GM12878 (cell line): ENCODE results near the gene AGTR2. TPM values are rescaled to one million over a fixed set of nuclear protein-coding genes. Genes with fewer than 3 reads are reported as not detected.

Experiments
- ATAC-seq: fragments of 200-7000 bp; cut with Tn5 transposase; 3 replicates; pipeline ENCODE4 v1.9.1; 2020; ENCODE audit warnings: mild to moderate bottlenecking, moderate library complexity
- BruUV-seq: library from RNA; stranded (reverse); fragments of 400-500 nt; replicated peaks from 2 replicates; lab custom pipeline; 2021; lab: Mats Ljungman, UMichigan
- CTCF ChIA-PET: fragments of 300-600 bp; sonication (Branson Sonifier 250); formaldehyde crosslinking; extraction: SDS; loops from one replicate; lab custom pipeline; 2021; ENCODE audit warnings: inconsistent platforms; lab: Yijun Ruan, JAX
- POLR2A ChIA-PET: fragments of 350-600 bp; formaldehyde crosslinking; extraction: SDS; loops from one replicate; lab custom pipeline; 2021; ENCODE audit warnings: inconsistent platforms; lab: Charles Lee
- RAD21 ChIA-PET: fragments of 300-600 bp; sonication (Branson Sonifier 250); formaldehyde crosslinking; loops from one replicate; lab custom pipeline; 2023; ENCODE audit warnings: antibody characterized with exemption; ENCODE audit not compliant: unreplicated experiment; lab: Charles Lee
- SMC1A ChIA-PET: fragments of 300-600 bp; sonication (Branson Sonifier 250); formaldehyde crosslinking; loops from one replicate; lab custom pipeline; 2023; ENCODE audit not compliant: unreplicated experiment, uncharacterized antibody; lab: Charles Lee
- DNase-seq: peaks from one replicate; pipeline ENCODE4 v3.0.0-alpha.2; 2011; ENCODE audit warnings: low read depth, low spot score
- FAIRE-seq: peaks from 3 replicates; lab custom pipeline; 2011; peaks lifted over from hg19 to GRCh38; lab: Jason Lieb, UNC
- H2AFZ ChIP-seq: 2 replicates; pipeline ENCODE4 v1.6.0; 2011; ENCODE audit warnings: low read depth, low read length, control low read depth; ENCODE audit not compliant: control insufficient read depth
- H3K27ac ChIP-seq: 2 replicates; pipeline ENCODE4 v1.5.1; 2011; ENCODE audit warnings: control low read depth; ENCODE audit not compliant: control insufficient read depth, insufficient read depth
- H3K27me3 ChIP-seq, 2 experiments: replicated peaks in 1 of 2; 2 replicates each; pipeline versions ENCODE4 v1.6.0 to v1.6.1; 2011; ENCODE audit warnings: low read length in 1 of 2; ENCODE audit not compliant: control insufficient read depth in 2 of 2, insufficient read depth in 2 of 2
- H3K36me3 ChIP-seq, 2 experiments: 2 replicates each; pipeline ENCODE4 v1.5.1; 2011; ENCODE audit warnings: low read length in 1 of 2; ENCODE audit not compliant: control insufficient read depth in 2 of 2, insufficient read depth in 2 of 2
- H3K4me1 ChIP-seq: 2 replicates; pipeline ENCODE4 v1.6.1; 2011; ENCODE audit warnings: mild to moderate bottlenecking, low read length, moderate library complexity, mixed read lengths; ENCODE audit not compliant: control insufficient read depth, insufficient read depth
- H3K4me2 ChIP-seq: 2 replicates; pipeline ENCODE4 v1.6.0; 2011; ENCODE audit warnings: control low read depth; ENCODE audit not compliant: control insufficient read depth, insufficient read depth
- H3K4me3 ChIP-seq: fragments of 200-600 bp; sonication (generic); 2 replicates; pipeline ENCODE4 v1.5.1; 2016
- H3K79me2 ChIP-seq: 2 replicates; pipeline ENCODE4 v1.6.0; 2011; ENCODE audit warnings: low read length; ENCODE audit not compliant: control insufficient read depth, insufficient read depth
- H3K9ac ChIP-seq: 2 replicates; pipeline ENCODE4 v1.8.0; 2011; ENCODE audit warnings: low read length, control low read depth, mixed read lengths; ENCODE audit not compliant: control insufficient read depth, insufficient read depth
- H3K9me3 ChIP-seq: replicated peaks from 3 replicates; pipeline ENCODE4 v1.5.1; 2011; ENCODE audit warnings: mild to moderate bottlenecking, low read length; ENCODE audit not compliant: control insufficient read depth, insufficient read depth
- H4K20me1 ChIP-seq: 2 replicates; pipeline ENCODE4 v1.6.0; 2011; ENCODE audit not compliant: control insufficient read depth, insufficient read depth
- CEBPZ ChIP-seq: fragments of 150-350 bp; IDR thresholded peaks from 2 replicates; pipeline ENCODE4 v1.6.1; 2016; ENCODE audit warnings: low read depth, low read length
- NR2F1 ChIP-seq: fragments of 450-650 bp; conservative IDR thresholded peaks from 2 replicates; pipeline ENCODE4 v1.6.1; 2017; ENCODE audit warnings: mild to moderate bottlenecking
- PKNOX1 ChIP-seq: fragments of 450-650 bp; IDR thresholded peaks from 2 replicates; pipeline ENCODE4 v1.6.1; 2016; ENCODE audit warnings: mild to moderate bottlenecking
- RAD21 ChIP-seq: IDR thresholded peaks from 2 replicates; pipeline ENCODE4 v1.6.1; 2011; ENCODE audit warnings: mild to moderate bottlenecking, low read depth, low read length, moderate library complexity; ENCODE audit not compliant: insufficient read depth
- RCOR1 ChIP-seq: conservative IDR thresholded peaks from 2 replicates; pipeline ENCODE4 v1.6.1; 2012; ENCODE audit warnings: low read depth, low read length, improper control_type of control experiment
- SIX5 ChIP-seq: IDR thresholded peaks from 2 replicates; pipeline ENCODE4 v1.6.1; 2011; ENCODE audit warnings: mild to moderate bottlenecking, low read depth, low read length, moderate library complexity; ENCODE audit not compliant: severe bottlenecking
- SMC3 ChIP-seq: IDR thresholded peaks from 2 replicates; pipeline ENCODE4 v1.6.1; 2011; ENCODE audit warnings: low read length, improper control_type of control experiment, borderline replicate concordance
- TCF7 ChIP-seq: IDR thresholded peaks from 2 replicates; pipeline ENCODE4 v1.6.1; 2014; ENCODE audit warnings: antibody characterized with exemption, borderline replicate concordance
- ZBTB11 ChIP-seq: fragments of 450-650 bp; formaldehyde crosslinking; IDR thresholded peaks from 2 replicates; pipeline ENCODE4 v1.5.0; 2022; ENCODE audit warnings: mild to moderate bottlenecking, missing genetic modification characterization
- WGBS: methylation state at CpG from one replicate; pipeline ENCODE4 v1.1.6; 2016; ENCODE audit warnings: low lambda C conversion rate; ENCODE audit not compliant: insufficient replicate concordance, insufficient coverage; ENCODE audit errors: missing lambda C conversion rate; 5-methylcytosine and 5-hydroxymethylcytosine counted together
- in situ Hi-C: fragments of 300-500 bp; cut with MboI; formaldehyde crosslinking; loops from 9 replicates; pipeline ENCODE4 v1.14.3; 2018; ENCODE audit warnings: mixed read lengths
- intact Hi-C: fragments of 100-400 bp; cut with micrococcal nuclease; formaldehyde crosslinking; loops from one replicate; pipeline ENCODE4 v1.14.2; 2022; ENCODE audit not compliant: unreplicated experiment
- polyA plus RNA-seq, 11 experiments: library from polyadenylated mRNA; depleted of rRNA in 4 of 11; unstranded in 6 of 11; stranded (reverse) in 5 of 11; fragments of >200 nt; fragmentation: Nextera tagmentation in 4 of 11; fragmentation: Illumina TruSeq in 1 of 11; extraction: Ambion mirVana in 4 of 11; extraction: Trizol in 1 of 11; gene quantifications; 1 replicate in 1 of 11; 2 replicates in 10 of 11; pipeline versions ENCODE4 v1.2.1 to v1.2.3, GENCODE V29; 2011 to 2016; ENCODE audit warnings: inconsistent platforms in 2 of 11, missing spikeins in 2 of 11, low read depth in 1 of 11
- total RNA-seq, 4 experiments: library from RNA; depleted of rRNA in 3 of 4; stranded (reverse); fragments of >200 nt in 3 of 4; fragmentation: Illumina TruSeq in 1 of 4; extraction: Trizol in 1 of 4; gene quantifications; 2 replicates each; pipeline versions ENCODE4 v1.2.1 to v1.2.3, GENCODE V29; 2013 to 2021
- TF ChIP-seq, protein P1 (sequence below): fragments of 450-650 bp; IDR thresholded peaks from 2 replicates; pipeline ENCODE4 v1.6.1; 2016; ENCODE audit warnings: mild to moderate bottlenecking
- TF ChIP-seq, protein P2 (sequence below), 3 experiments: IDR thresholded peaks in 2 of 3; conservative IDR thresholded peaks in 1 of 3; 2 replicates each; pipeline ENCODE4 v1.5.1; 2011; ENCODE audit warnings: low read depth in 3 of 3, low read length in 3 of 3, mild to moderate bottlenecking in 3 of 3, control low read depth in 2 of 3, moderate library complexity in 2 of 3, inconsistent platforms in 1 of 3, mixed read lengths in 1 of 3; ENCODE audit not compliant: control insufficient read depth in 2 of 3, insufficient read depth in 1 of 3; ENCODE audit errors: extremely low read depth in 1 of 3

The AGTR2 gene
- total and polyA plus RNA-seq, 10 of the 15 experiments (the other 5 are each of a cell fraction or from before 2014, with no cell fraction given): 0.46 TPM; not detected in 9

GRCh38 chrX:116204932-116205331 is 34.4 kb downstream of the AGTR2 start:
- Histone ChIP-seq H2AFZ (no peak overlapping the region), H3K27me3 (no peaks in the 10 kb centered on the region)
- TF ChIP-seq PKNOX1: no peak
- TF ChIP-seq SMC3: peak; percentile 48; the same call in 1 of the 2 replicates
- TF ChIP-seq ZBTB11 (CRISPR knock-in tag): no peak
- TF ChIP-seq, protein P1, sequence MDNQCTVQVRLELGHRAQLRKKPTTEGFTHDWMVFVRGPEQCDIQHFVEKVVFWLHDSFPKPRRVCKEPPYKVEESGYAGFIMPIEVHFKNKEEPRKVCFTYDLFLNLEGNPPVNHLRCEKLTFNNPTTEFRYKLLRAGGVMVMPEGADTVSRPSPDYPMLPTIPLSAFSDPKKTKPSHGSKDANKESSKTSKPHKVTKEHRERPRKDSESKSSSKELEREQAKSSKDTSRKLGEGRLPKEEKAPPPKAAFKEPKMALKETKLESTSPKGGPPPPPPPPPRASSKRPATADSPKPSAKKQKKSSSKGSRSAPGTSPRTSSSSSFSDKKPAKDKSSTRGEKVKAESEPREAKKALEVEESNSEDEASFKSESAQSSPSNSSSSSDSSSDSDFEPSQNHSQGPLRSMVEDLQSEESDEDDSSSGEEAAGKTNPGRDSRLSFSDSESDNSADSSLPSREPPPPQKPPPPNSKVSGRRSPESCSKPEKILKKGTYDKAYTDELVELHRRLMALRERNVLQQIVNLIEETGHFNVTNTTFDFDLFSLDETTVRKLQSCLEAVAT: no peak
- no peak for TF ChIP-seq SIX5
- no peak for TF ChIP-seq RCOR1
- TF ChIP-seq CEBPZ: no peak
- TF ChIP-seq NR2F1: no peak
- no peak for TF ChIP-seq TCF7
- TF ChIP-seq, protein P2, sequence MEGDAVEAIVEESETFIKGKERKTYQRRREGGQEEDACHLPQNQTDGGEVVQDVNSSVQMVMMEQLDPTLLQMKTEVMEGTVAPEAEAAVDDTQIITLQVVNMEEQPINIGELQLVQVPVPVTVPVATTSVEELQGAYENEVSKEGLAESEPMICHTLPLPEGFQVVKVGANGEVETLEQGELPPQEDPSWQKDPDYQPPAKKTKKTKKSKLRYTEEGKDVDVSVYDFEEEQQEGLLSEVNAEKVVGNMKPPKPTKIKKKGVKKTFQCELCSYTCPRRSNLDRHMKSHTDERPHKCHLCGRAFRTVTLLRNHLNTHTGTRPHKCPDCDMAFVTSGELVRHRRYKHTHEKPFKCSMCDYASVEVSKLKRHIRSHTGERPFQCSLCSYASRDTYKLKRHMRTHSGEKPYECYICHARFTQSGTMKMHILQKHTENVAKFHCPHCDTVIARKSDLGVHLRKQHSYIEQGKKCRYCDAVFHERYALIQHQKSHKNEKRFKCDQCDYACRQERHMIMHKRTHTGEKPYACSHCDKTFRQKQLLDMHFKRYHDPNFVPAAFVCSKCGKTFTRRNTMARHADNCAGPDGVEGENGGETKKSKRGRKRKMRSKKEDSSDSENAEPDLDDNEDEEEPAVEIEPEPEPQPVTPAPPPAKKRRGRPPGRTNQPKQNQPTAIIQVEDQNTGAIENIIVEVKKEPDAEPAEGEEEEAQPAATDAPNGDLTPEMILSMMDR (IDR thresholded peaks at IDR 0.05 in 2 of 3, conservative IDR thresholded peaks at IDR 0.05 in 1 of 3; ENCODE audit: control insufficient read depth in 2 of 3, extremely low read depth in 1 of 3, insufficient read depth in 1 of 3, low read depth in 3 of 3, low read length in 3 of 3): peak; percentile 49 to 56 (median 51); a peak in 4 of 6 replicates
- peak; percentile 65 for TF ChIP-seq RAD21
- TF ChIP-seq, all 136 proteins: peak for 3
- Histone ChIP-seq H3K27ac (no peak overlapping the region), H3K9me3 (no peaks in the 10 kb centered on the region), H3K36me3 (no peaks in the 10 kb centered on the region), H3K79me2 (no peaks in the 10 kb centered on the region), H3K4me2 (no peak overlapping the region), H3K4me3 (no peak overlapping the region), H3K9ac (no peak overlapping the region), H3K4me1 (no peaks in the 10 kb centered on the region), H4K20me1 (no peaks in the 10 kb centered on the region)
- SMC1A ChIA-PET: interaction anchor here (0.8 to 1.5 kb wide), 6 partner anchors 66 to 1540 kb away, joined by 3 to 5 read pairs (median 4); no protein-coding TSS in a partner anchor
- FAIRE-seq: no peak
- ATAC-seq: peak; percentile 52; the same call in 2 of the 3 replicates
- CTCF ChIA-PET: interaction anchor here (0.6 to 1.6 kb wide), 14 partner anchors 8 to 1511 kb away, joined by 3 to 10 read pairs (median 3); no protein-coding TSS in a partner anchor
- RAD21 ChIA-PET: interaction anchor here (1.2 kb wide), 1 partner anchor 216 kb away, joined by 13 read pairs; no protein-coding TSS in a partner anchor
- POLR2A ChIA-PET: no interaction called here
- intact Hi-C loops (no loop called here), in situ Hi-C loops (no loop called here)
- WGBS: 0% methylated on average over 3 of the region's 3 CpGs
- no peak for DNase-seq
- BruUV-seq: no TSS peak
